T1000 (cell line): ENCODE data around the gene CCDC83.
"Not testable (repeated sequence)": the region's sequence is repeated elsewhere in the genome, so short reads cannot be mapped to it uniquely, and the experiment has no call there.

Experiments
- DNase-seq: peaks from one replicate; lab custom pipeline; 2025; ENCODE audit warnings: mixed read lengths; lab: John Stamatoyannopoulos, UW

The CCDC83 gene

GRCh38 chr11:85945296-85945695, 90.1 kb downstream of the CCDC83 start:
- DNase-seq = no peak

- DNase-seq = no peak
Measured at GRCh38 chr11:85945788-85946187, 90.6 kb downstream of the CCDC83 start.

- DNase-seq = no peak
Measured at GRCh38 chr11:85946221-85946620, 91.0 kb downstream of the CCDC83 start.

- DNase-seq = no peak
Measured at GRCh38 chr11:85947431-85948272, 92.5 kb downstream of the CCDC83 start.

GRCh38 chr11:85948884-85949283, 93.7 kb downstream of the CCDC83 start:
- DNase-seq = no peak

- no peak for DNase-seq
Measured at GRCh38 chr11:85949798-85950197, 94.6 kb downstream of the CCDC83 start.

GRCh38 chr11:85950317-85951048, 95.3 kb downstream of the CCDC83 start:
- no peak for DNase-seq

- DNase-seq = no peak
Measured at GRCh38 chr11:85951049-85951405, 95.8 kb downstream of the CCDC83 start.

- DNase-seq = no peak
Measured at GRCh38 chr11:85951428-85952107, 96.4 kb downstream of the CCDC83 start.

GRCh38 chr11:85952108-85952485, 96.9 kb downstream of the CCDC83 start:
- not testable (repeated sequence) for DNase-seq

GRCh38 chr11:85953491-85954143, 98.4 kb downstream of the CCDC83 start:
- no peak for DNase-seq

GRCh38 chr11:85955531-85955930, 100.3 kb downstream of the CCDC83 start:
- DNase-seq = no peak

- DNase-seq = no peak
Measured at GRCh38 chr11:85960678-85961077, 105.5 kb downstream of the CCDC83 start.

- no peak for DNase-seq
Measured at GRCh38 chr11:85961130-85961529, 105.9 kb downstream of the CCDC83 start.

GRCh38 chr11:85961930-85962363, 106.8 kb downstream of the CCDC83 start:
- no peak for DNase-seq

GRCh38 chr11:85965202-85965601, 110.0 kb downstream of the CCDC83 start:
- DNase-seq = no peak

GRCh38 chr11:85967457-85967856, 112.3 kb downstream of the CCDC83 start:
- DNase-seq = no peak
